Chondrocyte (in vitro differentiated cells): ENCODE results near the gene PAK1. TPM values are rescaled to one million over a fixed set of nuclear protein-coding genes. Genes with fewer than 3 reads are reported as not detected.

Experiments used
- DNase-seq: peaks from one replicate; pipeline ENCODE4 v3.0.0; 2021; ENCODE audit warnings: mixed read lengths, low spot score
- H3K27ac Mint-ChIP-seq: one replicate; pipeline ENCODE4 v1.8.0; 2021; ENCODE audit warnings: mild to moderate bottlenecking, moderate library complexity, mixed read lengths; ENCODE audit not compliant: unreplicated experiment
- H3K27me3 Mint-ChIP-seq: 2 replicates; pipeline ENCODE4 v1.8.0; 2021; ENCODE audit warnings: low read depth, mixed read lengths
- H3K36me3 Mint-ChIP-seq: 2 replicates; pipeline ENCODE4 v1.8.0; 2021; ENCODE audit warnings: low read depth, mixed read lengths
- H3K4me1 Mint-ChIP-seq: 2 replicates; pipeline ENCODE4 v1.8.0; 2021; ENCODE audit warnings: low read depth, mild to moderate bottlenecking, mixed read lengths
- H3K4me3 Mint-ChIP-seq: one replicate; pipeline ENCODE4 v1.8.0; 2021; ENCODE audit warnings: mild to moderate bottlenecking, moderate library complexity, mixed read lengths; ENCODE audit not compliant: unreplicated experiment
- H3K9me3 Mint-ChIP-seq: 2 replicates; pipeline ENCODE4 v1.8.0; 2021; ENCODE audit warnings: low read depth, mixed read lengths
- CTCF ChIP-seq: fragments of 200-600 bp; sonication (generic); IDR thresholded peaks from 2 replicates; pipeline ENCODE4 v1.5.0; 2021; ENCODE audit warnings: antibody characterized with exemption, mild to moderate bottlenecking, moderate library complexity
- total RNA-seq: library from RNA; stranded (reverse); gene quantifications from 3 replicates; pipeline ENCODE4 v1.2.1, GENCODE V29; 2021

Gene PAK1
- total RNA-seq, 1 donor from 2014 or later: 28.2 TPM

GRCh38 chr11:77449784-77450183 is 24.1 kb downstream of the PAK1 start:
- no peak overlapping the region for H3K4me3 Mint-ChIP-seq
- peaks cover 6% of the 10 kb centered on the region for H3K4me1 Mint-ChIP-seq
- H3K27ac Mint-ChIP-seq: no peak overlapping the region
- no peaks in the 10 kb centered on the region for H3K27me3 Mint-ChIP-seq
- no peaks in the 10 kb centered on the region for H3K9me3 Mint-ChIP-seq
- TF ChIP-seq CTCF: no peak
- no peak for DNase-seq
- H3K36me3 Mint-ChIP-seq: no peaks in the 10 kb centered on the region

- DNase-seq: no peak
- no peaks in the 10 kb centered on the region for H3K9me3 Mint-ChIP-seq
- no peak overlapping the region for H3K27ac Mint-ChIP-seq
- no peak for TF ChIP-seq CTCF
- no peak overlapping the region for H3K4me3 Mint-ChIP-seq
- H3K36me3 Mint-ChIP-seq: no peaks in the 10 kb centered on the region
- no peaks in the 10 kb centered on the region for H3K27me3 Mint-ChIP-seq
- peaks cover 6% of the 10 kb centered on the region for H3K4me1 Mint-ChIP-seq
These were observed 24.8 kb downstream of the PAK1 start for GRCh38 chr11:77449060-77449521.

- no peak for DNase-seq
- Mint-ChIP-seq H3K27ac (no peak overlapping the region), H3K27me3 (no peaks in the 10 kb centered on the region), H3K4me1 (peaks cover 6% of the 10 kb centered on the region), H3K9me3 (no peaks in the 10 kb centered on the region), H3K36me3 (no peaks in the 10 kb centered on the region), H3K4me3 (no peak overlapping the region)
- no peak for TF ChIP-seq CTCF
These were observed 25.6 kb downstream of the PAK1 start for GRCh38 chr11:77448269-77448668.

- no peaks in the 10 kb centered on the region for H3K36me3 Mint-ChIP-seq
- H3K4me3 Mint-ChIP-seq: no peak overlapping the region
- H3K27me3 Mint-ChIP-seq: no peaks in the 10 kb centered on the region
- no peaks in the 10 kb centered on the region for H3K9me3 Mint-ChIP-seq
- DNase-seq: no peak
- peaks cover 6% of the 10 kb centered on the region for H3K4me1 Mint-ChIP-seq
- TF ChIP-seq CTCF: no peak
- no peak overlapping the region for H3K27ac Mint-ChIP-seq
These were observed 26.8 kb downstream of the PAK1 start for GRCh38 chr11:77446911-77447629.

GRCh38 chr11:77444261-77444660 is 29.6 kb downstream of the PAK1 start:
- no peak overlapping the region for H3K4me3 Mint-ChIP-seq
- peaks cover 6% of the 10 kb centered on the region for H3K4me1 Mint-ChIP-seq
- TF ChIP-seq CTCF: no peak
- H3K27ac Mint-ChIP-seq: no peak overlapping the region
- no peaks in the 10 kb centered on the region for H3K9me3 Mint-ChIP-seq
- H3K36me3 Mint-ChIP-seq: no peaks in the 10 kb centered on the region
- no peaks in the 10 kb centered on the region for H3K27me3 Mint-ChIP-seq
- no peak for DNase-seq
